Measurements from ENCODE around the gene TMEM204. TPM values are rescaled to one million over a fixed set of nuclear protein-coding genes. Genes with fewer than 3 reads are reported as not detected.

The TMEM204 gene
- total RNA-seq, 1 experiment from 2014 or later = not detected

- CTCF ChIA-PET = no interaction called here
- no TSS peak for BruUV-seq (replicated peaks)
- no peaks in the 10 kb centered on the region for H3K36me3 ChIP-seq (ENCODE audit: low read depth)
Observed at GRCh38 chr16:1509307-1510221, 23.9 kb upstream of the TMEM204 start.

GRCh38 chr16:1510272-1510671 is 23.2 kb upstream of the TMEM204 start:
- no TSS peak for BruUV-seq (replicated peaks)
- H3K79me2 ChIP-seq (ENCODE audit: low read depth) = no peaks in the 10 kb centered on the region
- H3K27ac ChIP-seq = no peak overlapping the region
- H3K4me1 ChIP-seq (replicated peaks; ENCODE audit: insufficient read depth) = no peaks in the 10 kb centered on the region
- no peak overlapping the region for H3K4me2 ChIP-seq
- DNase-seq = no peak
- H3K4me3 ChIP-seq = no peak overlapping the region
- no peaks in the 10 kb centered on the region for H3K9me2 ChIP-seq (ENCODE audit: insufficient read depth)
- H3K9me3 ChIP-seq (ENCODE audit: insufficient read depth, low read depth) = no peaks in the 10 kb centered on the region
- CTCF ChIA-PET = no interaction called here
- H3K36me3 ChIP-seq (ENCODE audit: low read depth) = no peaks in the 10 kb centered on the region
- no peaks in the 10 kb centered on the region for H3K27me3 ChIP-seq (ENCODE audit: insufficient read depth, low read depth)
- peaks cover 4% of the 10 kb centered on the region; the same call in 1 of the 2 replicates for H3F3A ChIP-seq (ENCODE audit: insufficient read depth, low read depth)
- no peaks in the 10 kb centered on the region for H4K20me1 ChIP-seq (ENCODE audit: insufficient read depth)
- POLR2A ChIA-PET (ENCODE audit: unreplicated experiment) = interaction anchor here (0.7 kb wide), 1 partner anchor 196 kb away, joined by 7 read pairs; no protein-coding TSS in a partner anchor
- no peak for TF ChIP-seq EZH2 (IDR thresholded peaks at IDR 0.05; ENCODE audit: low read depth)
- no peak for TF ChIP-seq CTCF (conservative IDR thresholded peaks at IDR 0.05)
- H2AFZ ChIP-seq = no peak overlapping the region
- intact Hi-C loops (cut with micrococcal nuclease; ENCODE audit: unreplicated experiment) = no loop called here

More at GRCh38 chr16:1509307-1510221, 23.9 kb upstream of the TMEM204 start:
- Histone ChIP-seq H3K4me1 (replicated peaks; ENCODE audit: insufficient read depth) (no peaks in the 10 kb centered on the region), H3K79me2 (ENCODE audit: low read depth) (no peaks in the 10 kb centered on the region), H3K9me2 (ENCODE audit: insufficient read depth) (no peaks in the 10 kb centered on the region), H3F3A (ENCODE audit: insufficient read depth, low read depth) (peaks cover 4% of the 10 kb centered on the region; the same call in 1 of the 2 replicates), H4K20me1 (ENCODE audit: insufficient read depth) (no peaks in the 10 kb centered on the region), H3K4me3 (no peak overlapping the region), H2AFZ (no peak overlapping the region), H3K27ac (no peak overlapping the region), H3K27me3 (ENCODE audit: insufficient read depth, low read depth) (no peaks in the 10 kb centered on the region), H3K4me2 (no peak overlapping the region), H3K9me3 (ENCODE audit: insufficient read depth, low read depth) (no peaks in the 10 kb centered on the region)
- POLR2A ChIA-PET (ENCODE audit: unreplicated experiment) = no interaction called here
- no peak for DNase-seq
- intact Hi-C loops (cut with micrococcal nuclease; ENCODE audit: unreplicated experiment) = no loop called here
- TF ChIP-seq CTCF (conservative IDR thresholded peaks at IDR 0.05) (no peak), EZH2 (IDR thresholded peaks at IDR 0.05; ENCODE audit: low read depth) (no peak)

GRCh38 chr16:1510941-1511351 is 22.5 kb upstream of the TMEM204 start:
- H3K4me2 ChIP-seq = no peak overlapping the region
- no peak overlapping the region for H3K27ac ChIP-seq
- TF ChIP-seq CTCF (conservative IDR thresholded peaks at IDR 0.05) (no peak), EZH2 (IDR thresholded peaks at IDR 0.05; ENCODE audit: low read depth) (no peak)
- CTCF ChIA-PET = no interaction called here
- H3K79me2 ChIP-seq (ENCODE audit: low read depth) = no peaks in the 10 kb centered on the region
- no peaks in the 10 kb centered on the region for H4K20me1 ChIP-seq (ENCODE audit: insufficient read depth)
- DNase-seq = no peak
- POLR2A ChIA-PET (ENCODE audit: unreplicated experiment) = interaction anchor here (0.7 kb wide), 1 partner anchor 196 kb away, joined by 7 read pairs; no protein-coding TSS in a partner anchor
- no peak overlapping the region for H3K4me3 ChIP-seq
- H2AFZ ChIP-seq = no peak overlapping the region
- peaks cover 4% of the 10 kb centered on the region; the same call in 1 of the 2 replicates for H3F3A ChIP-seq (ENCODE audit: insufficient read depth, low read depth)
- no peaks in the 10 kb centered on the region for H3K4me1 ChIP-seq (replicated peaks; ENCODE audit: insufficient read depth)
- no peaks in the 10 kb centered on the region for H3K9me2 ChIP-seq (ENCODE audit: insufficient read depth)
- BruUV-seq (replicated peaks) = no TSS peak
- H3K27me3 ChIP-seq (ENCODE audit: insufficient read depth, low read depth) = no peaks in the 10 kb centered on the region
- intact Hi-C loops (cut with micrococcal nuclease; ENCODE audit: unreplicated experiment) = no loop called here
- no peaks in the 10 kb centered on the region for H3K36me3 ChIP-seq (ENCODE audit: low read depth)
- H3K9me3 ChIP-seq (ENCODE audit: insufficient read depth, low read depth) = no peaks in the 10 kb centered on the region

Measured in PC-9 (cell line).